OCI-LY1 (cell line): Measurements from ENCODE around the gene CTDSP1.

Experiments
- CTCF ChIP-seq: fragments of 200-600 bp; sonication (generic), shearing (Covaris generic); IDR thresholded peaks from 2 replicates; pipeline ENCODE4 v1.5.1; 2017; ENCODE audit warnings: mild to moderate bottlenecking, antibody characterized with exemption, low read length, moderate library complexity, mixed read lengths
- EZH2 ChIP-seq: fragments of 200-600 bp; sonication (generic), shearing (Covaris generic); IDR thresholded peaks from 2 replicates; pipeline ENCODE4 v1.8.0; 2017; ENCODE audit warnings: borderline replicate concordance, mixed run types, mild to moderate bottlenecking, antibody characterized with exemption, low read length, moderate library complexity, mixed read lengths

DNA sequence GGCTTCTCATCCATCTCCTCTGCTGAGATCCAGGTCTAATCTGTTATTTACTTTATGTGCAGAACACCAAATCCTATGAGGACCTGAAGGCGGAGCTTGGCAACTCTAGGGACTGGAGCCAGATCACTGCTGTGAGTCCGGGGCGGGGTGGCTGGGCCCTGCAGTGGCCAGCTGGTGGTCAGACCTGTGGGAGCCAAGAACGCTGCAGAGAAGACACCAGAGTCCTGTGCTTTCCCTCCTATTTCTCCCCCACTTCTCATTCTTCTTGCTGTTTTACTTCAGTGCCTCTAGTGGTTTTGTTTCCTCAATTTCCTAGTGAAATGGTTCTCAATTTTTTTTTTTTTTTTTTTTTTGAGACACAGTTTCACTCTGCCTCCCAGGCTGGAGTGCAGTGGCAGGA lies 38.9 kb downstream of the CTDSP1 start:
- TF ChIP-seq CTCF = no peak
- no peak for TF ChIP-seq EZH2
